Transverse colon (tissue), 4 donors: ENCODE data around the gene LMO2.

Experiments
- POLR2AphosphoS5 ChIP-seq, 3 donors: sonication (generic); formaldehyde crosslinking; IDR thresholded peaks; one replicate each; pipeline ENCODE4 v1.6.1; 2016; ENCODE audit warnings: antibody characterized with exemption in 3 of 3
- TF ChIP-seq, protein P1 (sequence below), 5 experiments: fragments of 200-600 bp in 3 of 5; fragments of 450-650 bp in 2 of 5; sonication (generic) in 3 of 5; IDR thresholded peaks; 1 replicate in 2 of 5; 2 replicates in 3 of 5; pipeline ENCODE4 v1.5.1; 2016 to 2017; ENCODE audit warnings: antibody characterized with exemption in 5 of 5, inconsistent platforms in 3 of 5, mild to moderate bottlenecking in 2 of 5, moderate library complexity in 1 of 5

DNA sequence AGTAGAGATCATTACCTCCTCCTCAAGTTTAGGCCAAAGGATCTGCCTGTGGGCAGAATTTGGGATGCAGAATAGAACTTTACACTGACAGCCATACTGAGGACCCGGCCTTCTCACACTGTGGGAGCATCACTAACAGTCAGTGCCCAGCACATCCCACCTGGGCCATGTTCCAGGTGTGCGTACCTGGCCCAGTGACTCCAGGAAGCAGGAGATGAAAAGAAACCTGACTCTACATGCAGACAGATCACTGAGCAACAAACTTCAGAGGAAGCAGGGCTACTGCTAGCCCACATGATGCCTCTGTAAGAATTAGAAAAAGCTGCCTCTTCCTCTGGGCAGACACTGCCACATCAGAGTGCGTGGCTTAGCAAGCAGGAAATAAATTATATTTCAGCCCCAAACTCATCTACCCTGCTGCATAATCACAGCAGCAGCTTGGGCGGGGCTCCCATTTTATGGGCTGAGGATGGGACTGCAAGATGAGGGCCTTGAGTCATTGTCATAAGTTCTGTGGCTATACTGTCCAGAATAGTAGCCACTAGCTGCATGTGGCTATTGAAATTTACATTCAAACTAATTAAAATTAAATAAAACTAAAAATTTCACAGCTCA lies 6.0 kb upstream of the LMO2 start:
- no peak for TF ChIP-seq POLR2AphosphoS5 (IDR thresholded peaks at IDR 0.05)
- TF ChIP-seq, protein P1, sequence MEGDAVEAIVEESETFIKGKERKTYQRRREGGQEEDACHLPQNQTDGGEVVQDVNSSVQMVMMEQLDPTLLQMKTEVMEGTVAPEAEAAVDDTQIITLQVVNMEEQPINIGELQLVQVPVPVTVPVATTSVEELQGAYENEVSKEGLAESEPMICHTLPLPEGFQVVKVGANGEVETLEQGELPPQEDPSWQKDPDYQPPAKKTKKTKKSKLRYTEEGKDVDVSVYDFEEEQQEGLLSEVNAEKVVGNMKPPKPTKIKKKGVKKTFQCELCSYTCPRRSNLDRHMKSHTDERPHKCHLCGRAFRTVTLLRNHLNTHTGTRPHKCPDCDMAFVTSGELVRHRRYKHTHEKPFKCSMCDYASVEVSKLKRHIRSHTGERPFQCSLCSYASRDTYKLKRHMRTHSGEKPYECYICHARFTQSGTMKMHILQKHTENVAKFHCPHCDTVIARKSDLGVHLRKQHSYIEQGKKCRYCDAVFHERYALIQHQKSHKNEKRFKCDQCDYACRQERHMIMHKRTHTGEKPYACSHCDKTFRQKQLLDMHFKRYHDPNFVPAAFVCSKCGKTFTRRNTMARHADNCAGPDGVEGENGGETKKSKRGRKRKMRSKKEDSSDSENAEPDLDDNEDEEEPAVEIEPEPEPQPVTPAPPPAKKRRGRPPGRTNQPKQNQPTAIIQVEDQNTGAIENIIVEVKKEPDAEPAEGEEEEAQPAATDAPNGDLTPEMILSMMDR (IDR thresholded peaks at IDR 0.05), result no peak
